SU-DHL-6 (cell line): Measurements from ENCODE around the gene SIGLEC1.

ENCODE experiments used
- H2AFZ ChIP-seq: fragments of 200-600 bp; sonication (generic); 2 replicates; pipeline ENCODE4 v1.6.1; 2014; ENCODE audit warnings: low read depth, mild to moderate bottlenecking, moderate library complexity, mixed read lengths, antibody characterized with exemption, low read length; ENCODE audit not compliant: severe bottlenecking
- H3F3A ChIP-seq: fragments of 200-600 bp; shearing (Covaris generic); 2 replicates; pipeline ENCODE4 v1.6.0; 2016; ENCODE audit warnings: antibody characterized with exemption, mild to moderate bottlenecking; ENCODE audit not compliant: insufficient read depth
- H3K27ac ChIP-seq: fragments of 200-600 bp; sonication (generic); 2 replicates; pipeline ENCODE4 v1.5.1; 2016; ENCODE audit warnings: low read depth, mild to moderate bottlenecking, low read length, moderate library complexity, mixed read lengths
- H3K27me3 ChIP-seq: fragments of 200-600 bp; sonication (generic), shearing (Covaris generic); 2 replicates; pipeline ENCODE4 v1.6.0; 2014; ENCODE audit warnings: mild to moderate bottlenecking, low read length
- H3K36me3 ChIP-seq: fragments of 200-600 bp; sonication (generic); 2 replicates; pipeline ENCODE4 v1.6.1; 2014; ENCODE audit warnings: mild to moderate bottlenecking, low read length, mixed read lengths
- H3K4me2 ChIP-seq: fragments of 300-600, 200-600 bp; shearing (Covaris generic), sonication (generic); 2 replicates; pipeline ENCODE4 v1.6.0; 2014; ENCODE audit warnings: low read length, low read depth, mild to moderate bottlenecking; ENCODE audit not compliant: poor library complexity, severe bottlenecking
- H3K4me3 ChIP-seq: fragments of 200-600 bp; sonication (generic); 2 replicates; pipeline ENCODE4 v1.5.1; 2014; ENCODE audit warnings: antibody characterized with exemption, low read length, mild to moderate bottlenecking, mixed read lengths; ENCODE audit not compliant: insufficient read depth, poor library complexity, severe bottlenecking
- H3K79me2 ChIP-seq: fragments of 200-600 bp; sonication (generic); 2 replicates; pipeline ENCODE4 v1.6.1; 2014; ENCODE audit warnings: mild to moderate bottlenecking, low read length, moderate library complexity; ENCODE audit not compliant: insufficient read depth
- H3K9ac ChIP-seq: fragments of 200-600 bp; sonication (generic); 2 replicates; pipeline ENCODE4 v1.7.0; 2014; ENCODE audit warnings: mild to moderate bottlenecking, low read length
- H3K9me2 ChIP-seq: fragments of 200-600 bp; sonication (generic); replicated peaks from 2 replicates; pipeline ENCODE4 v1.6.1; 2014; ENCODE audit warnings: low read length; ENCODE audit not compliant: insufficient read depth
- H3K9me3 ChIP-seq: fragments of 200-600 bp; sonication (generic); 2 replicates; pipeline ENCODE4 v1.6.1; 2014; ENCODE audit warnings: low read length, mixed read lengths; ENCODE audit not compliant: insufficient read depth
- H4K20me1 ChIP-seq: fragments of 200-600 bp; sonication (generic); 2 replicates; pipeline ENCODE4 v1.6.1; 2014; ENCODE audit warnings: low read depth, mild to moderate bottlenecking, antibody characterized with exemption, low read length, moderate library complexity, mixed read lengths
- CTCF ChIP-seq: fragments of 200-600 bp; sonication (generic); IDR thresholded peaks from one replicate; pipeline ENCODE4 v1.5.1; 2017; ENCODE audit warnings: antibody characterized with exemption, mild to moderate bottlenecking, low read length, moderate library complexity; ENCODE audit not compliant: insufficient read depth, poor library complexity, severe bottlenecking
- EZH2phosphoT487 ChIP-seq: fragments of 200-600 bp; sonication (generic), shearing (Covaris generic); conservative IDR thresholded peaks from 2 replicates; pipeline ENCODE4 v1.6.1; 2018; ENCODE audit warnings: mild to moderate bottlenecking, antibody characterized with exemption, low read length, moderate library complexity, mixed read lengths

Gene SIGLEC1

GRCh38 chr20:3699037-3699436 is 13.4 kb downstream of the SIGLEC1 start:
- Histone ChIP-seq H3F3A (no peaks in the 10 kb centered on the region), H3K36me3 (no peaks in the 10 kb centered on the region), H3K79me2 (no peaks in the 10 kb centered on the region), H3K4me2 (no peak overlapping the region), H3K9me2 (no peaks in the 10 kb centered on the region), H4K20me1 (no peaks in the 10 kb centered on the region), H3K9ac (no peak overlapping the region), H2AFZ (no peak overlapping the region), H3K4me3 (no peak overlapping the region), H3K9me3 (no peaks in the 10 kb centered on the region), H3K27me3 (no peaks in the 10 kb centered on the region), H3K27ac (no peak overlapping the region)
- TF ChIP-seq CTCF, result no peak
- no peak for TF ChIP-seq EZH2phosphoT487

GRCh38 chr20:3698591-3699001 is 13.8 kb downstream of the SIGLEC1 start:
- Histone ChIP-seq H3K9me2 (no peaks in the 10 kb centered on the region), H3K9me3 (no peaks in the 10 kb centered on the region), H3F3A (no peaks in the 10 kb centered on the region), H3K36me3 (no peaks in the 10 kb centered on the region), H3K27me3 (no peaks in the 10 kb centered on the region), H3K27ac (no peak overlapping the region), H2AFZ (no peak overlapping the region), H4K20me1 (no peaks in the 10 kb centered on the region), H3K4me2 (no peak overlapping the region), H3K4me3 (no peak overlapping the region), H3K9ac (no peak overlapping the region), H3K79me2 (no peaks in the 10 kb centered on the region)
- TF ChIP-seq CTCF, result no peak
- no peak for TF ChIP-seq EZH2phosphoT487

- H3F3A ChIP-seq, result no peaks in the 10 kb centered on the region
- H3K9ac ChIP-seq, result no peak overlapping the region
- no peak overlapping the region for H3K4me2 ChIP-seq
- H3K27ac ChIP-seq, result no peak overlapping the region
- no peak overlapping the region for H3K4me3 ChIP-seq
- no peaks in the 10 kb centered on the region for H3K27me3 ChIP-seq
- no peaks in the 10 kb centered on the region for H3K79me2 ChIP-seq
- TF ChIP-seq EZH2phosphoT487, result no peak
- no peak for TF ChIP-seq CTCF
- no peaks in the 10 kb centered on the region for H3K9me3 ChIP-seq
- H3K36me3 ChIP-seq, result no peaks in the 10 kb centered on the region
- H4K20me1 ChIP-seq, result no peaks in the 10 kb centered on the region
- H2AFZ ChIP-seq, result no peak overlapping the region
- H3K9me2 ChIP-seq, result no peaks in the 10 kb centered on the region
These were observed 14.7 kb downstream of the SIGLEC1 start for GRCh38 chr20:3697588-3698305.
